AG08396 (cell line): Measurements from ENCODE around the gene TMBIM1.

Source experiments
- DNase-seq: peaks from one replicate; pipeline ENCODE4 v3.0.0; 2012; ENCODE audit warnings: low spot score, mixed read lengths

The TMBIM1 gene

GRCh38 chr2:218257390-218257981, 34.8 kb downstream of the TMBIM1 start:
- DNase-seq: no peak

- DNase-seq: no peak
Observed at GRCh38 chr2:218256612-218257350, 35.5 kb downstream of the TMBIM1 start.

GRCh38 chr2:218255446-218255845, 36.9 kb downstream of the TMBIM1 start:
- peak; percentile 47 for DNase-seq

- DNase-seq: no peak
Observed at GRCh38 chr2:218253232-218253625, 39.1 kb downstream of the TMBIM1 start.

- DNase-seq: no peak
Observed at GRCh38 chr2:218252509-218253231, 39.6 kb downstream of the TMBIM1 start.

- DNase-seq: no peak
Observed at GRCh38 chr2:218249691-218250090, 42.6 kb downstream of the TMBIM1 start.

GRCh38 chr2:218245214-218245613, 47.1 kb downstream of the TMBIM1 start:
- no peak for DNase-seq

GRCh38 chr2:218244665-218245064, 47.6 kb downstream of the TMBIM1 start:
- DNase-seq: no peak

- DNase-seq: no peak
Observed at GRCh38 chr2:218244204-218244603, 48.1 kb downstream of the TMBIM1 start.

GRCh38 chr2:218238887-218239286, 53.4 kb downstream of the TMBIM1 start:
- DNase-seq: no peak

GRCh38 chr2:218236829-218237228, 55.5 kb downstream of the TMBIM1 start:
- DNase-seq: no peak

GRCh38 chr2:218235017-218235416, 57.3 kb downstream of the TMBIM1 start:
- no peak for DNase-seq

GRCh38 chr2:218234521-218234920, 57.8 kb downstream of the TMBIM1 start:
- no peak for DNase-seq

GRCh38 chr2:218233543-218233942, 58.8 kb downstream of the TMBIM1 start:
- DNase-seq: no peak

GRCh38 chr2:218230882-218231281, 61.4 kb downstream of the TMBIM1 start:
- DNase-seq: no peak

GRCh38 chr2:218229851-218230250, 62.5 kb downstream of the TMBIM1 start:
- no peak for DNase-seq

GRCh38 chr2:218229239-218229638, 63.1 kb downstream of the TMBIM1 start:
- peak; percentile 40 for DNase-seq

- DNase-seq: no peak
Observed at GRCh38 chr2:218228366-218229090, 63.8 kb downstream of the TMBIM1 start.

- no peak for DNase-seq
Observed at GRCh38 chr2:218226903-218227302, 65.4 kb downstream of the TMBIM1 start.
